WI38 (cell line): ENCODE results near the gene FAM217B.
"Not testable (repeated sequence)": the region's sequence is repeated elsewhere in the genome, so short reads cannot be mapped to it uniquely, and the experiment has no call there.

Source experiments
- H3K4me3 ChIP-seq: 2 replicates; pipeline ENCODE4 v1.5.1; 2011; ENCODE audit warnings: low read depth, mild to moderate bottlenecking, control low read depth, low read length
- TF ChIP-seq, protein P1 (sequence below): IDR thresholded peaks from 2 replicates; pipeline ENCODE4 v1.5.1; 2012; ENCODE audit warnings: low read depth, mild to moderate bottlenecking, control low read depth, low read length

FAM217B gene

DNA sequence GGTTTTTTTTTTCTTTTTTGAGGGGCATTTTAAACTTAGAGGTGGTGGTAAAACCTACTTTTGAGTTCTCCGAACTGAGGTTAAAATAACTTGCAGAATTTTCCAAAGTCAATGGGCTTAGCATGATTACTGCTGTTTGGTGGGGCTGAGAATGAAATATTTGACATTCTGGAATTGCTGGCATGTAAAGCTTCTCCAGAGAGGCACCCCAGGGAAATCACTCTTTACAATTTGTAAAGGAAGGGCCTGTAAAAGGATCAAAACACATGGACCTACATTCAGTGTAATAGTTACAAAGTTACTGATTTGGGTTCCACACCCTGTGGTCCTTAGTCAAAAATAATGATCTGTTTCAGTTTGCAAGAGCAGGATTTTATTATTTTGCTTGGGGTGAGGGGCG, 5.5 kb downstream of the FAM217B start:
- H3K4me3 ChIP-seq: no peak overlapping the region
- TF ChIP-seq, protein P1, sequence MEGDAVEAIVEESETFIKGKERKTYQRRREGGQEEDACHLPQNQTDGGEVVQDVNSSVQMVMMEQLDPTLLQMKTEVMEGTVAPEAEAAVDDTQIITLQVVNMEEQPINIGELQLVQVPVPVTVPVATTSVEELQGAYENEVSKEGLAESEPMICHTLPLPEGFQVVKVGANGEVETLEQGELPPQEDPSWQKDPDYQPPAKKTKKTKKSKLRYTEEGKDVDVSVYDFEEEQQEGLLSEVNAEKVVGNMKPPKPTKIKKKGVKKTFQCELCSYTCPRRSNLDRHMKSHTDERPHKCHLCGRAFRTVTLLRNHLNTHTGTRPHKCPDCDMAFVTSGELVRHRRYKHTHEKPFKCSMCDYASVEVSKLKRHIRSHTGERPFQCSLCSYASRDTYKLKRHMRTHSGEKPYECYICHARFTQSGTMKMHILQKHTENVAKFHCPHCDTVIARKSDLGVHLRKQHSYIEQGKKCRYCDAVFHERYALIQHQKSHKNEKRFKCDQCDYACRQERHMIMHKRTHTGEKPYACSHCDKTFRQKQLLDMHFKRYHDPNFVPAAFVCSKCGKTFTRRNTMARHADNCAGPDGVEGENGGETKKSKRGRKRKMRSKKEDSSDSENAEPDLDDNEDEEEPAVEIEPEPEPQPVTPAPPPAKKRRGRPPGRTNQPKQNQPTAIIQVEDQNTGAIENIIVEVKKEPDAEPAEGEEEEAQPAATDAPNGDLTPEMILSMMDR: no peak

DNA sequence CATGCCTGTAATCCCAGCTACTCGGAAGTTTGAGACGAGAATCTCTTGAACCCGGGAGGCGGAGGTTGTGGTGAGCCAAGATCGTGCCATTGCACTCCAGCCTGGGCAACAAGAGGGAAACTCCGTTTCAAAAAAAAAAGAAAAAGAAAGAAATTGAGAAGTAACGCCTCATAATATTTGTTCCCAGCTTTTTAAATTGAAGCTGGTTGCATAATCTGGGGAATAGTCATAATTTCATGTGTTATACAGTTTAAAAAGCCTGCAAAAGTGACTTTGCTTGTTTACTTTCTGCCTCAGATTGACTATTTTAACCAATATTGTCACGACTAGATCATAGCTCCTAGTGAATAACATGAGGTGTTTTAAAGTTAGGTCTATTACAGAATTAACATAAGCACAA, 7.2 kb downstream of the FAM217B start:
- TF ChIP-seq, protein P1: no peak
- H3K4me3 ChIP-seq: no peak overlapping the region

DNA sequence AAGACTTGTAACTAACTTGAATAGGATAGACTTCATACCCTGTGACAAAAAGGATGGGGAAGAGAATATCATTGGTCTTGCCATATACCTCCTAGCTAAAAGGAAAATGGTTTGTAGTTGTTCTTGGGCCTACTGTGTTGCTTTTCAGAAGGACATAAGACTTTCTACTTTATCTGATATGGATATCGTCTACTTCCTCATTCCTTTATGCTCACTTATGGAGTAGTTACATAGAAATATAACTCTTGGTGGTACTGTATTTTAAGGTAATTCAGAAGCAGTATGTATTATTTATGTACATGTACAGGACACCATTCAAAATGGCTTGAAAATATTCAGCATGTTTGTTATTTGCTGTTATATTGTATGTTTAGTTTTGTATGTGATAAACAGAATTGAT, 8.0 kb downstream of the FAM217B start:
- no peak overlapping the region for H3K4me3 ChIP-seq
- TF ChIP-seq, protein P1: no peak

DNA sequence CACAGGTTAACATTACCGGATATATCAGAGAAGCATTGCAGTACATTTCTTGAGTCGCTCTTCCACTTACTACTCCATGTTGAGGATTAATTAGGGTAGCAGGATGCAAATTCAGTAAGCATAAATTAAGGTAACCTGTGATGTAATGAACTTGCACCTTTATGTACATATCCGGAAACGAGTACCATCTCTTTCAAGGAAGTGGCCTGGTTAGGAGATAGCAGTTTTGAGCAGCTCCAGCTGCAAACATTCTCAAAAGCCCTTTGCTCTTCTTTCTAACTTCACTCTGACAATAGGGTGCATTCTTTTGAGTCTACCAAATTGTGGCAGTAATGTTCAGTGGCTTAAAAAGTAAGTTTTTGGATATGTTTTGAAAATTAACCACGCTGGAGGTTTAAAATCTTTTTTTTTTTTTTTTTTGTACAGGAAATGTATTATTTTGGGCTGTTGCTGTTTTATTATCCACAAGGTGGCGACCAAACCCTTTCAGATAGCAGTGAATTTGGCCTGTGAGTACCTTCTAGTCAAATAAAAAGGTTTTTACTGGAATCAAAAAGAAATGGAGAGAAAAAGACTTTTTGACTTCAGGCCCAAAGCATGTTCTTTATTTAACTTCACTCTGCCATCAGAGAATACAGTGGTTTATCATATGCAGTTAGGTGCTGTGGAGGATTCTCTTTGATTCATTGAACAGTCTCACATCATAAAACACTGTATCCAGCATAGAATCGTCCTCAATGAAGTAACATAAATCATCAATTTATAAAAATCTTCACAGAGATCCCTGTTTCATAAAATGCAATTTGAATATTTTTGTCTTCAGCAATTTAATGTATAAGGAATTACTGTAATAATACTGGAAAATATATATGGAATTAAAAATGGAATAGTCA, 8.9 kb downstream of the FAM217B start:
- H3K4me3 ChIP-seq: no peak overlapping the region
- TF ChIP-seq, protein P1: peak; percentile 42; the same call in 1 of the 2 replicates

DNA sequence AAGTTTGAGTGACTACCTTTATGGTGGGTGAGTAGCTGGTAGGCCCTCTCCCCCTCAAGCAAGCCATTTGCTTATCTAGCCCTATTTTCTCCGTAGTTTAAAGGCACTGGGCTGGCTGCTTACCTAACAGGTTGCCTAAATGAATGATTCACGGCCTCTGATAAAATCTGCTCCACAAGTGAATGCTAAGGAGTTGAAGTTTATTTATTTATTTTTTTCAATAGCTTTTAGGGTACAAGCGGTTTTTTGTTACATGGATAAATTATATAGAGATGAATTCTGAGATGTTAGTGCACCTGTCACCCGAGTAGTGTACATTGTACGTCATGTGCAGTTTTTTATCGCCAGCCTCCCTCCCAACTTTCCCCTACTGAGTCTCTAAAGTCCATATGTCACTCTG, 9.7 kb downstream of the FAM217B start:
- TF ChIP-seq, protein P1: no peak
- H3K4me3 ChIP-seq: no peak overlapping the region

DNA sequence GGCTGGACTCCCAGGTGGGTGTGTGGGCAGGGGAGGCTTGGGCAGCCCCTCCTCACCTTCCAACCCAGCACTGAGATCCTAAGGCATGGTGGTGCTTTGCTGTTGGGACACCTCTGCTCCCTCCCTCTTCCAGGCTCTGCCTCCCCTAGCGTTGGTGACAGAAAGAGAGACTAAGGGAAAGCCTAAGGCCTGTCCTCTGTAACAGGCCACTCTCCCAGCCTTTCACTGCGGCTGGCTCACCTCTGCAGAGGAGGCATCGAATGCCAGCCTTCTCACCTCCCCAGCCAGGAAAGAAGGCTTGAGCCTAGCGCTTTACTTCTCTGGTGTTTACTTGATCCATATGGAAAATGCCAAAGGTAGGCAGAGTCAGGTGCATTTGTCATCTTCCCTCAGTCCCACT, 14.5 kb downstream of the FAM217B start:
- TF ChIP-seq, protein P1: no peak
- no peak overlapping the region for H3K4me3 ChIP-seq

DNA sequence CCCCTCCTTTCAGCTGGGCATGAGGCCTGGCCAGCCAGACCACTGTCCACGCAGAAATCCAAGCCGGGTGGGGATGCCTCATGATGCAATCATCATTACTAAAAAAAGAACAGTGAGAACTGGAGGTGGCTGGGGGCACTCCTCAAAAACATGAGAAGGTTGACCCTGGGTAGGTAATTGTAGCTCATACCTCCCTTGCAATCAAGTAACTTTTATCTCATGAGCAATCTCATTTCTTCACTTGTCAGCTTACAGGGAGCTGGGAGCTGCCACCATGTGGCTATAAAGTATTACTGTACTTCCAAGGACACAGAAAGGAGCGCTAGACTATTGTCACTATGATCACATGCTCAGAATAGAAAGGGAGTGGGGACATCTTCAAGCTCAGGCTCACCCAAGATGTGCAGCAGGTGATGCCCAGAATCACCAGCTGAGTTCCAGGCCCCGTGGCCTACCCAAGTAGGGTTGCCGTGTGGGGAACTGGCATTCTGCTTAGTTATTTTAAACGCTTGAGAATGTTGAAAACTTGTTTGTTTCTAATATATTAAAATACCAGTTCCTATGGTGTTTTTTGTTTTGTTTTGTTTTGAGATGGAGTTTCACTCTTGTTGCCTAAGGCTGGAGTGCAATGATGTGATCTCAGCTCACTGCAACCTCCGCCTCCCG, 15.1 kb downstream of the FAM217B start:
- TF ChIP-seq, protein P1: no peak
- H3K4me3 ChIP-seq: no peak overlapping the region

DNA sequence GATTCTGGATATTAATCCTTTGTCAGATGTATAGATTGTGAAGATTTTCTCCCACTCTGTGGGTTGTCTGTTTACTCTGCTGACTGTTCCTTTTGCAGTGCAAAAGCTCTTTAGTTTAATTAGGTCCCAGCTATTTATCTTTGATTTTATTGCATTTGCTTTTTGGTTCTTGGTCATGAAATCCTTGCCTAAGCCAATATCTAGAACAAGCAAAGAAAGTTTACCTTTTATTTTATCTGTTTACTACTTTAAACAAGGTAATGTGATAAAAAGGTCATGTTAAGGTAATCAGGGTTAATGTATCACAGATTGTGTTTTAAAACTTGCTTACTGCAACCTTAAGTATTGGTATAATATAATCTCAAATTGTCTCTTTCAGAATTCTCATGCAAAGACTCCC, 17.4 kb downstream of the FAM217B start:
- not testable (repeated sequence) for H3K4me3 ChIP-seq
